Choroid plexus epithelial cell (primary cell): ENCODE results near the gene ACTR2.

ENCODE experiments used
- DNase-seq: peaks from one replicate; pipeline ENCODE4 v3.0.0-alpha.2; 2010; ENCODE audit warnings: low read depth
- H3K4me3 ChIP-seq: 2 replicates; pipeline ENCODE4 v1.5.1; 2011; ENCODE audit warnings: low read depth, mild to moderate bottlenecking, control low read depth, low read length, moderate library complexity
- TF ChIP-seq, protein P1 (sequence below): conservative IDR thresholded peaks from 2 replicates; pipeline ENCODE4 v1.5.1; 2011; ENCODE audit warnings: low read depth, mild to moderate bottlenecking, control low read depth, inconsistent platforms, low read length, moderate library complexity

The ACTR2 gene

DNA sequence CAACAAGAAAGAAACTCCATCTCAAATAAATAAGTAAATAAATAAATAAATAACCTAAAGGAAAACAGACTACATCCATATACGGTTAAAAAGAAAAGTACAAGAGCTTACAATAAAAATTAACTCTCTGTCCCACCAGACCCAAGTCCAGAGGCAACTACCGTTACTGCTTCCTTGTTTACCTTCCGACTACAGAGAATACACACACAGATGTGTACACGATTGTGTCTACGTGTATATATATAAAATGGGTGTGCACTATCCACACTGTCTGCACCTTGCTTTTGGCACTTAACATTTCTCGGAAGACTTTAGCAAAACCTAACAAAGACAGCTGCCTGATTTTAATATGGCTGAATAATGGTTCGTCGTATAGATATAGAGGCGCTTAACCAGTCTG, 69.9 kb downstream of the ACTR2 start:
- TF ChIP-seq, protein P1, sequence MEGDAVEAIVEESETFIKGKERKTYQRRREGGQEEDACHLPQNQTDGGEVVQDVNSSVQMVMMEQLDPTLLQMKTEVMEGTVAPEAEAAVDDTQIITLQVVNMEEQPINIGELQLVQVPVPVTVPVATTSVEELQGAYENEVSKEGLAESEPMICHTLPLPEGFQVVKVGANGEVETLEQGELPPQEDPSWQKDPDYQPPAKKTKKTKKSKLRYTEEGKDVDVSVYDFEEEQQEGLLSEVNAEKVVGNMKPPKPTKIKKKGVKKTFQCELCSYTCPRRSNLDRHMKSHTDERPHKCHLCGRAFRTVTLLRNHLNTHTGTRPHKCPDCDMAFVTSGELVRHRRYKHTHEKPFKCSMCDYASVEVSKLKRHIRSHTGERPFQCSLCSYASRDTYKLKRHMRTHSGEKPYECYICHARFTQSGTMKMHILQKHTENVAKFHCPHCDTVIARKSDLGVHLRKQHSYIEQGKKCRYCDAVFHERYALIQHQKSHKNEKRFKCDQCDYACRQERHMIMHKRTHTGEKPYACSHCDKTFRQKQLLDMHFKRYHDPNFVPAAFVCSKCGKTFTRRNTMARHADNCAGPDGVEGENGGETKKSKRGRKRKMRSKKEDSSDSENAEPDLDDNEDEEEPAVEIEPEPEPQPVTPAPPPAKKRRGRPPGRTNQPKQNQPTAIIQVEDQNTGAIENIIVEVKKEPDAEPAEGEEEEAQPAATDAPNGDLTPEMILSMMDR: no peak
- no peak for DNase-seq
- no peak overlapping the region for H3K4me3 ChIP-seq

DNA sequence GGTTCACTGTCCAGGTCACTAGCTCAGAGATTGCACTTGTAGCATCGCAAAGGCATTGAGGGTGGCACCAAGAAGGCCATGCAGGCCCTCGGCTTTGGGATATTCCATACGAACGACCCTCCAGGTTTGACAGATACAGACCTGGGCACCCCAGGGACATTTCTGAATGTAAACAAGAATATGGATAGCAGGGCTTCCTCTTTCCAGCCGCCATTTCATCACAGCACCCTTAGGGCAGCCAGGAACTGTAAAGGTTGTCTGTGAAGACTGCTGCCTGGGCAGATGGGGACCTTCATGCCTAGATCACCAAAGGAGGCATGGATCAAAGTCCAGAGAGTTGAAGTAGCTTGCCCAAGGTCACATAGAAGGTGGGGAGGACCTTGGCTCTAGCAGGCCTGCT, 70.5 kb downstream of the ACTR2 start:
- TF ChIP-seq, protein P1: no peak

GRCh38 chr2:65299246-65299645, 71.6 kb downstream of the ACTR2 start:
- TF ChIP-seq, protein P1: no peak
- no peak overlapping the region for H3K4me3 ChIP-seq
- DNase-seq: no peak

More for the DNA sequence above, 70.5 kb downstream of the ACTR2 start:
- H3K4me3 ChIP-seq: no peak overlapping the region
- DNase-seq: no peak

- DNase-seq: peak; percentile 71
- no peak overlapping the region for H3K4me3 ChIP-seq
- TF ChIP-seq, protein P1: no peak
These were observed 72.6 kb downstream of the ACTR2 start for GRCh38 chr2:65300134-65300760.

DNA sequence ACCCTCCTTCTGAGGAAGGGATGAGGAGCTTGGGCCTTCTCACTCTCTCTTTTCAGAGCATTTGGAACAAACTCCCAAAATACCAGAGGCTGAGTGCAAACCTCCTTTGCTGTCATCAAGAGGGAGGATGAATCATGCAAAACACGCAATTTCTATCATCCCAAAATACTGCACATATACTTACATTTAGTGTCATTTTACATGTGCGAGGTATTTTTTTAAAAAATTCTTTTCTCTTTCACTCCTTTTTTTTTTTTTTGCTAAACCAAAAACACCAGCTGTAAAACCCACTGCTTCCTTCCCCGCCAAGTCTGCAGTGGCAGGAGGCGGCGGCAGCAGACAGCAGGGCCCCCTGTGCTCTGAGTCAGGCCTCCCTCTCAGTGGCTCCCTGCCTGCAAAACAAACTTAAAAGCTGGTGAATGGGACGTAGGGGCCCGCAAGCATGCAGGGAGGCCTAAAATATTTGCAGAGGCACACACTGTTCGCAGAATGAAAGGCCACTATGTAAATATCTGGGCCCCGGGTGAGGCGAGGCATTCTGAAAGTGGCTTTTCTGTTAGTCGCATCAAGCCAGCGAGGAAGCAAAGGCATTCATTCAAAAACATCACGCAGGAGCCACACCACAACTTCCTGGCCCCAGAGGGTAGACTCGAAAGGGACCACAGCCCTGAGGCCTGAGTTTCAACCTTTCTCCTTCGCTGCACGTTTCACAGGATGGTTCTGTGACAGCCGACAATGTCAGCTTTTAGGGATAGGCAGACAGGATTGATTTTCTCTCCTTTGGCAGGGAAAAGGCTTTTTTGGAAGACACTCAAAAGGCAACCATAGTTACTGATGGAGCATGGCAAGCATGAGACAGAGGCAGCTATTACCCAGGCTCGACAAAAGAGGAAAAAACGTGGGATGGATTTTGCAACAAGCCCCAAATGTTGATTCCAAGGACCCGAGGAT, 73.4 kb downstream of the ACTR2 start:
- peak; percentile 86 for DNase-seq
- TF ChIP-seq, protein P1: peak; percentile 31
- H3K4me3 ChIP-seq: peak overlapping the region; percentile 21

GRCh38 chr2:65305934-65306333, 78.3 kb downstream of the ACTR2 start:
- H3K4me3 ChIP-seq: no peak overlapping the region
- TF ChIP-seq, protein P1: no peak
- DNase-seq: no peak
